GM21576 (cell line): Measurements from ENCODE around the gene SORT1.
"Not testable (repeated sequence)": the region's sequence is repeated elsewhere in the genome, so short reads cannot be mapped to it uniquely, and the experiment has no call there.

ENCODE experiments used
- ATAC-seq: cut with Tn5 transposase; IDR thresholded peaks from one replicate; pipeline ENCODE4 v1.9.1; 2021; ENCODE audit warnings: mild to moderate bottlenecking, moderate library complexity; ENCODE audit not compliant: unreplicated experiment

The SORT1 gene

DNA sequence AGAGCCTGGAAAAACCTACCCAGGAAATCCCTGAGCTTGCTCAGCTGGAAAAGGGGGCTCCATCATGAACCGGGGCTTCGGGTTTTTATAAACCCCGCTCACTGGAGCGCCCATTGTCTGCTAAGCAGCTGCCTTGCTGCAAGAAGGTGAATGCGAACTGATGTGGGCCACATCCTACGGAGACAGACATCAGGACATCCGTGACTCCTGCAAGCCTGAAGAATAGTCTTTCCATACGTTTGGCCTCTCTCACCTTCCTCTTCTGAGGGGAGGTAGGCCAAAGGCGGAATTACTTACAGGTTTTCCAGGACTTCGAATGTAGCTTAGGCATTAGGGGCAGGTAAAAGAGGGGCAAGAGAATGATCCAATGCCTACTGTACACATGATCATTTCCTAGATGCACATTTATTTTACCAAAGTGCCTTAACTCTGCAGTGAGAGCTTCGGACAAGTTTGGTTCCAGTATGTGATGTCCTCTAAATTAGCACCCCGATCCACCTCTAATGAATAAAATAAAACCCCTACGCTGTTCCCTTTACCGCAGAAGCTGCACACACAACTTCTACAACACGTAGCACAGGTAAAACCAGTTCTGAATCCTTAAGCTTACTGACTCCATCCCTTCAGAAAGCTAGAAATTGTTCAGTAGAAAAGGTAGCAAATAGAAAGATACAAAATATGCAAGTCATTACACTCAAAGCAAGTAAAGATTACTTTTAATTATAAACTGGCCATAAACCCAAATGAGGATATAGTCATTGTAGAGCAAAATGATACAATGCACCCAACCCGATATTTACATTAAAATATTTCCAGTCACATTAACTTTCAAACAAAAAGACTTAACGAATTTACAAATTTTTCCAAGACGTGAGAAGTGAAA is 866 bp upstream of the SORT1 start:
- ATAC-seq: no peak

DNA sequence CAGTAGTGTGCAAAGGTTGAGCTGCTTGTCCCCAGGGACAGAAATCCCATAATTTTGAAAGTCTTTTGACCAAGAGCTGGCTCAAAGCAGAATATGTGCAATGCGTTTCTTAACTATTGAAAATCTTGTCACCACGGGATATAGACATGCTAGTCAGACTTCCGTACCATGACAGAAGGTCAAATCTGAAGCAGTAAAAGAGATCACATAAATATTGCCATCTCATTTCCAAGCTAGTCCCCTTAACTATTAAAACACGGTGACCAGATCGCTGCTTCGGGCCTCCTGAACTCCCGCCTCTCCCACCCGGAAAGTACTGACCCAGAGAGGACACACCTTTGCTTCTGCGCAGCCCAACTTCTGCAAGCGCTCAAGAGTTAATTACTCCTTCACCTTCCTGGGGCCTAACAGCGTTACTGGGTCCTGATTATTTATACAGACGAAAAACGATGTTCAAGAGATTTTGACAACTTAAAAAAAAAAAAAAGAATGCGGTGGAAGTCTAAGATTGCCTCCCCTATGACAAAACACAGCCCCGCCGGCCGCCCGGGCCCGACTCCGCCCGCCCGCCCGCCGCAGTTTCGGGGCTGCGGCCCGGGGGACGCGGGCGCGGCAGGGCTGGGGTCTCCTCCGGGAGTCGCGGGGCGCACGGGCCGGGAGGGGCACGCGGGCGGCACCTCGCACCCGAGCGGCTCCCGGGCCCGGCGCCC is 692 bp downstream of the SORT1 start:
- no peak for ATAC-seq

DNA sequence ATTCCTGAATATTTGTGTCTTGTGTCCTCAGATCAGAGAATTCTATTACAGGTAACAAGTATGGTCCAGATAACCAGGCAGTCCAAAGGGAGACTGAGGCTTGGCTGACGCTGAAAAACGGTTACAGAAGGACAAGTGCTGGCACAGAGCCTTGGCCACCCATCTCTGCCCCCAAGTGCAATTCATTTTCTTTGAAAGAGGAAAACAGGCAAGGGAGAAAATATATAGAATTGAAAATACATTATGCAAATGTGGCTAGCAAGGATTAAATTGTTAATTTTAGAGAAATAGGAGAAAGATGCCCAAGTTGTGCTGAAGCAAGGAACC is 1.2 kb downstream of the SORT1 start:
- no peak for ATAC-seq

DNA sequence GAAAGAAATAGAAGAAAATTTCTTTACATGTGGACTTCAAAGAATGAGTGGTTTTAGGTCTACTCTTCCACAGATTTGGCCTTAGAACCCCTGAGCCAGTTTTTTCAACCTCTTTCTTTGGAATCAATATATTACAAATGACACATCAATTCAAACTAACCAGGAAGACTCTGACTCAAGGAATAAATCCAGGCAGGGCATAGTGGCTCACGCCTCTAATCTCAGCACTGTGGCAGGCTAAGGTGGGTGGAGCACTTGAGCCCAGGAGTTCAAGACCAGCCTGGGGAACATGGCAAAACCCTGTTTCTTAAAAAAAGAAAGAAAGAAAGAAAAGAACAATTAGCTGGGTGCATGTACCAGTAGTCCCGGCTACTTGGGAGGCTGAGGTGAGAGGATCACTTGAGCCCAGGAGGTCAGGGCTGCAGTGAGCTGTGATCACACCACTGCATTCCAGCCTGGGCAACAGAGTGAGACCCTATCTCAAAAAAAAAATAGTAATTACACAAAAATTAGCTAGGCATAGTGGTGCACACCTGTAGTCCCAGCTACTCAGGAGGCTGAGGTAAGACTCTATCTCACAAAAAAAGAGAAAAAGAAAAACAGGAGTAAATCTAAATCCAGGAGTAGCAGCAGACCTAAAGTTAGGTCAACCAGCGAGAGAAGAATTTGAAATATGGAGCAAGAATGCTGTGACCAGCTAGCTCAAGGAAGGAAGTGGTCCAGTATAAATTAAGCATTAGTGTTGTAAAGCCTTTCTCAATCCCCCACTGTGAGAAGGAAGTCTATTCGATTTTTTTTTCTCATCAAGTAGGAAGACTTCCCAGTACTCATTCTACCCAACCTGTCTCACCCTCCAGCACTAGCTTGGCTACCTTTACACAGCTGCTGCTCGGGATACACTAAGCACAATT is 1.9 kb downstream of the SORT1 start:
- ATAC-seq: no peak

DNA sequence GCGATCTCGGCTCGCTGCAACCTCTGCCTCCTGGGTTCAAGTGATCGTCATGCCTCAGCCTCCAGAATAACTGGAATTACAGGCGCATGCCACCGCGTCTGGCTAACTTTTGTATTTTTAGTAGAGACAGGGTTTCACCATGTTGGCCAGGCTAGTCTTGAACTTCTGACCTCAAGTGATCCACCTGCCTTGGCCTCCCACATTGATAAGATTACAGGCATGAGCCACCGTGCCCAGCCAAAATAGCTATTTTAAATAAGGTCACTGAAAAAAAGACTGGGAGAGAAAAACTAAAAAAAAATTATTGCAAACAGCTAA is 2.5 kb downstream of the SORT1 start:
- not testable (repeated sequence) for ATAC-seq

DNA sequence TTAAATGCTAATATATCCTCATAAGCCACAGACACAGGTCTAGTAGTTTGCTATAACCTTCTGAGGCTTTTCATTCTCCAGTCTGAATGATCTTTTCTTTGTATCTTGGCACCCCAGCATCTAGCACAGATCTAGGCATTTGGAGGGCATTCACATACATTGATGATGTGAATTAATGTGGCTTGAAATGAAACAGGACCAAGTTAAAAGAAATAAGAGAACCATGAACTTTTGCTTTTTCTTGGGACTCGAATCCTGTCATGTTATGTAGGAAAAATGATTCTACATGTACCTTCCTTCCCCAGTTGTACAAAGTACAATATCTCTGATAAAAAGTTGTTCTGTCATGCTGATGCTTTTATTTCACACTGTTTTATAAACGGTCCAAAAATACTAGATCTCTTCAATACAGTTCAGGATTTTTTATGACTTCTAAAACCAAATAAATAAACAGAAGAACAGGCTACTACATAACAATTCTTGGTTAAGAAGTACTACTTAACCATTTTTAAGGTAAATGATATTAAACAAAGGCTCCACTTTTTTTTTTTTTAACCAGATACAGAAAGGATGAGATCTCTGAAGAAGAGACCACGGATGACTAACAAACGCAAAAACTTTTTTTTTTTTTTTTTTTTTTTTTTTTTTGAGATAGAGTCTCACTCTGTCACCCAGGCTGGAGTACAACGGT is 3.0 kb downstream of the SORT1 start:
- ATAC-seq: no peak

DNA sequence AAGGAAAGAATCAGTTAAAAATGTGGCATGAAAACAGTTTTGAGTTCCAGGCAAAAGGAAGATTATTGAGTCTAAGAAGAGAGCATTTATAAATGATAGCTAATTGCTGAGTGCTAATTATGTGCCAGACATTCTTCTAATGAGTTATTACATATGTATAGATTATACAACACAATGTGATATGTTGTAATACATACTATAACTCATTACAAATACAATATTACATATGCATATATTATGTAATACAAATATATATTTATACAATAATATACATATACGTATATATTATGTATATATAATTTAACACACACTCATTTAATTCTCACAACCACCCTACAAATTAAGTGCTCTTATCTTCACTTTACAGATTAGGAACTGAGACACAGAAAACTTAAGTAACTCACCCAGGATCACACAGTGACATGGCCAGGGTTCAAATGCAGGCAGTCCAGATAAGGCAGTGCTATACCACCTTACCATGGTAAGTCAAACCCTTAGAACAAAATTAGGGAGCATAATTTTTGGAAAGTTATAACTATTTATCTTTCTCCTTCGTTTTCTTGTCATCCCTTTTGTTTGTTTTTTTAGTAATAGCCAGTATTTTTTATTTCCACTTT is 4.0 kb downstream of the SORT1 start:
- ATAC-seq: no peak

DNA sequence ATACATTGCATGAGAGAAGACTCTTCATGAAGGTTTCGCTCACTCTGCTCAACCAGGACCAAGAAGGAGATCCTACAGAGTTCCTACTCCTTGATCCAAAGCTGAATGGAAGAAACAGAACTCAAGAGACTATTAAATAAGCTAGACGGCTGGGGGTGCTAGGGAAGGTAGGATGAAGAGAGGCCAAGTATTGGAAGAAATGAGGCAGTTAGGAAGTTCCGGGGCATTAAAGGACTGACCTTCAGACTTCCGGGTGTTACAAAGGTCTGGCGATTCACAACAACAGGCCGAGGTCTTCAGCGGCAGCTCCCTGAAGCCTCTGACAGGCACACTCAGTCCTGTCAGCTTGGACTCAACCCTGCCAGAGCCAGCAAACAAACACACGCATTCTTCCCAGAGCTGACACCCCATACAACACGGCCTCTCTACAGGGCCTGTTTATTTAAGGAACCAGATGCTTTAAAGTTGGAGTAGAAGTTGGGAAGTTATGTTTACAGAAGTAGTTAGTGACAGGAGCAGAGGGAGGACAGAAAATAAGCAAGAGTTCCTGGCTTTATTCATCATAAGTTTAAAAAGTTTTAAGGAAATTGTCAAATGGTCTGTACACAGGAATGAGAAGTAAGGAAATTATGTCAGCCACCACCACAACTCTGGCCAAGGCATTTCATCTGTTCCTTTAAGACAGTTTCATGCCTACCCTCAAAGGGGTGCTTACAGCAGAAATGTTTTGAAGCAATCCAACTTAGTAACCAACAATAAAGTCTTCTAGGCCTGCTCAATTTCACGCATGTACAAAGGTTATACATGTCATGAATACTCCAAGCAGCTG is 4.7 kb downstream of the SORT1 start:
- no peak for ATAC-seq

DNA sequence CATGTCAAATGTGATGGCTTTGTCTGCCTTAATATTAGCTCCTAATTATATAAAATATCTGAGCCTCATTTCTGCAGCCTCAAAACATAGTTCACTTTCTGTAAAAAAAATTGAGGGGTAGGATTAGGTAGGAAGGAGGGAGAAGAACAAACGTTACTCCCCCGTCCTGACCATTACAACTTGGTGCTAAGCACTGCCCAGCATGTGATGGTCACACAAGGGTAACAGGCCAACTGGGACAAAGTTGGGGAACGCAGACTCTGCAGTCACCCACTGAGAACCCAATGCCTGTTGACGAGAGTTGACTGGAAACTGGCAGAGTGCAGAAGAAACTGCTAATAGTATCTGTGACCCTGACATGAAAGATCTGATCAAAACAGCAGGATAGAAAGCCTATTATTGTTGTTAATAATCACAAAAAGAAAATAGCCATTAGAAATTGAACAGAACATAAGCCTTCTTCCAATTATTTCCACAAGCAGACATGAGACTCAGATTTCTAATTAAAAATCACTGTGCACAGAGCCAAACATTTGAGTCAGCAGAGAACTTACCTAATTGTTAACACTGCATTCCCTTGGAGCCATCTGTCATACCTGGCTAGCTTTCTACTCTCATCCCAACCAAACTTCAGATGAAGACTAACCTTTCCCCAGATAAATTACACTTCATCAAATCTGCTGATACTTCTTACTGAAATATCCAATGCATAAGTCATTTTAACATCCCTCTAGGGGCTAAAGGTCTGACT is 5.5 kb downstream of the SORT1 start:
- ATAC-seq: peak; percentile 16

DNA sequence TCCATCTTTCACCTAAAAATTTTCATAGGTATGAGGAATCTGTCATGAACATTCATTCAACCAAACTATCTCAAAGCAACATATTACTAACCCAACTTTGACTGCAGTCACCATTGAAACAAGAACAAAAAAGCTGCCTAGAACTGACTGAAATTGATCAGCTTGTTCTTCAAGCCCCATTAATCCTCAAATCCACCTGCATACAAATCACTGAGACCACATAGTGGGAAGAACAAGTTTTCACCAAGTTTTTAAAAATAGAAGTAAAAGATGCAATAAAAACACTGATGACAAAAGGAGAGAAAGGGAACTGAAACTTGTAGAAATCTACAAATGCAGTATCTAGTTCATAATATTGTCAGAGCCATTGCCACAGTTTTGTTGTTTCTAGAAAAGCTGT is 6.1 kb downstream of the SORT1 start:
- ATAC-seq: peak; percentile 82

DNA sequence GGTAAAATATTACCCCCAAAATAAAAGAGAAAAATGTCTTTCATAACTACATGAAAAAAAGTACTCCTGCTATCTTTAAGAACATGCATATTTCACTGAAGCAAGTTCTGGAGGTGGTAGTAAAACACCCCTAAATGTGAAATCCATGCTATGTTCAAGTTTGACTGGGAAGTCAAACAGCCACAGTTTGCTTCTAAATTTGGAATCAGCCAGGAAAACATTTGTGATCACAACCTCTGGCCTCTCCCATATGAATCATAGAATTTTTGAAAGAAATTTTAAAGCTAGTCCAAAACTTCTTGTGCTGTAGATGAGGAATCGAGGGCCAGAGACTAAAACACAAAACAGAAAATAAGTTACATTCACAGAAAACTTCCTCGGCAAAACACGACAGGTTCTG is 6.6 kb downstream of the SORT1 start:
- ATAC-seq: no peak

DNA sequence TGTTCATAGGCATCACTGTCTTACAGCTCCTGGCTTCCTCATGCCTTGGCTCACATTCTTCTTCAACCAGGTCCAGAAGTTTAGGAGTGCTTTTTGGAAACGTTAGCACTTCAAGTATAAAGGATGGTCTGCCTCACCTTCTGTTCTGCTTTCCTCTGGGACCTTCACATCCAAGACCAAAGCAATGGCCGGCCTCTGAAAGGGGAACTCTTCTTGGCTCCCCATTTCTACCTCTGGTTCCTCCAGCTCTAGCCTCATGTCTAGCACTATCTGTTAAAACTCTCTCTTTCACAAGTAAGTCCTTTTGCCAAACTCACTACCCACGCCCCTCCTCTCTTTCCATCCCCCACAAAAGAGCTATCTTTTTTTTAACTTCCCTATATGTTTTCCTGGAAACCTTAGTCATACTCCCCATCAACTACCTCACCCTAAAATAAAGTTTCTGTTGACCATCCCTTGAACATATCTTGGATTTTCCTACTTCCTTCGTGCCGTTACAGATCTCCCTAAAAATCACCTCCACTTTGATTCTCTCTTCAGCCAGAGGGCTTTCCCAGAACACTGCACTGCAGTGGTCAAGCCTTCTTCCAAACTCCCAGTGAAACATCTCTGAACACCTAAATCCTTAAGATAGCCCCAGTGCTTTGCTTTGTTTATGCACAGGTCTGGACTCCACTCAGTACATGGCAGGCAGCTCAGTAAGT is 7.9 kb downstream of the SORT1 start:
- no peak for ATAC-seq

DNA sequence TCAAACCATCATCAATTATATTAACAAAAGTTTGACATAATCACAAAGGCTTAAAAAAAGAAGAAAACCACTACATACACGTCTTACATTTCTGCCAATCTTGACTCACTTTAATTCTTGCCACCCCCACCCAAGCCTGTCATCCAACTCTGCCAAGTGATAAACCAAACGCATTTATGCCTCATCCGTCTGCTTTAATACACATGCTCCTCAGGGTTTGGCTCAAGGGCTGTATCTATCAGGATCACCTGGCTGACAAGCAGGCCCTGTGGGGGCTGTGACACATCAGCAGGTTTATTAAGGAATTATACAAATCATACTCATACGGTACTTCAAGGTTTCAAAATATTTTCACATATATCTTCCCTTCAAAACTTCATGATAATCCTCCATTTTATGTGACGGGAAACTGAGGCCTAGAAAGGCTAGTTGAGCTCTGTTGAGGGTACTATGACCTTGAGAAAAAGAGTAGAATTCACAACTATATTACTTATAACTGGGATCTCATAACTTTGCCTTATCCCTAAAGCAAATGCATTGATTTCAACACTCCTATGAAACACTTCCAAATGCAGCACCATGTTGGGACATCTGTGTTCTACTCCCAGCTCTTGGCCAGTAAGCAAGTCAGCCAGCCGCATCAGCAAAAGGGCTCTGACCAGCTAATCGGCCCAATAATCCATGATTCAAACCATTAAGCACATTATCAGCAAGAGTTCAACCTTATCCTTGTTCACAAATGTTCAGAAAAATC is 8.7 kb downstream of the SORT1 start:
- no peak for ATAC-seq

DNA sequence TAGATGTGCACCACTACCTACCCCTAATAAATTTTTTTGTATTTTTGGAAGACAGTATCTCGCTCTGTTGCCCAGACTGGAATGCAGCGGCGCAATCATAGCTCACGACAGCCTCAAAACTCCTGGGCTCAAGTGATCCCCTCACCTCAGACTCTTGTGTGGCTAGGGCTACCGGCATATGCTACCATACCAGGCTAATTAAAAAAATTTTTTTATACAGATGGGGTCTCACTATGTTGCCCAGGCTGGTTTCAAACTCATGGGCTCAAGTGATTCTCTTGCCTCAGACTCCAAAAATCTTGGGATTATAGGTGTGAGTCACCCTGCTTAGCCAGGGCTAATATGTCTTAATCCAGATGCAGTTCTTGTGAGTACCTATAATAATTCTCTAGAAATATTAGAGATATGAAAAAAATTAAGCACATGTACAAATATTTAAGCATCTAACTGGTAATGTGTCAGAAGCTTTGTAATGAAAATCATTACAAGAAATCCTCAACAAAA is 9.5 kb downstream of the SORT1 start:
- no peak for ATAC-seq

DNA sequence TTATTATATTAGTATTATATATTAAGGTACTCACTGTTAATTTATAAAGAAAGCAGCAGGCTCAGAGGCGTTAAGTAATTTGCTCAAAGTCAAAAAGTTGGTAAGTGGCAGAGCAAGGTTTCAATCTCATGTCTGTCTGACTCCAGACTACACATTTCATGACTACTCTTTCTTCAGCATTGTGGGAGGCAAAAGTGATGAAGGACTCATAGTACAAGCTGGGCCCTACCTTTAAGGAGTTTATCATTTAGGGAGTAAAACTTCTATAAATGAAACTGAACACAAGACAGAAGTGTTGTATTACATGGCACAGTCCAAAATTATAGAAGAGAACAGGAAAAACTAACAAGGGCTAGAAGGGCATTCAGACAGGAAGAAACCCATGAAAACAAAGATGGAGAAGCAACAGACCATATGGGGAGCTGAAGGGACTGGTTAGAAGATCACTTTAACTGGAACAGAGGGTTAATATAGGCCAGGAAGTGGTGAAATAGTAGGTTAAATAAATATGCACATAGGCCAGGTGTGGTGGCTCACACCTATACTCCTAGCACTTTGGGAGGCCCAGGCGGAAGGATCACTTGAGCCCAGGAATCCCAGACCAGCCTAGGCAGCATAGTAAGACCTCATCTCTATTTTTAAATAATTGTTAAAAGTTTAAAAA is 11.5 kb downstream of the SORT1 start:
- ATAC-seq: no peak

DNA sequence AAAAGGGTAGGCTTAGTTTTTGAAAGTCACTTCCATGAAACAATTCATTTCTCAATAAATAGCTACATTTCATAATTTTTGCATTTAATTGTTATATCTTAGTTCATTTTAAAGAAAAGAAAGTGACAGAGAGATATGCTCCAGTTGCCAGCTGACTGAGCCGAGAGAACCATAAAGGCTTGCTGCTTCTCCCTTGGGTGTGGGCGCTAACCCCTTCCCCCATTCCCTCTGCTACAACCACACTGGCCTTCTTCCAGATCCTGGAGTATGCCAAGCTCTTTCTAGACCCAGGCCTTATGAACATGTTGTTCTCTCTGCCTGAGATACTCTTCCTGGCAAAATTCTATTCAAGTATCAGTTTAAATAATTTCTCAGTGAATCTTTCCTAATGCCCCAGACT is 12.3 kb downstream of the SORT1 start:
- ATAC-seq: no peak

DNA sequence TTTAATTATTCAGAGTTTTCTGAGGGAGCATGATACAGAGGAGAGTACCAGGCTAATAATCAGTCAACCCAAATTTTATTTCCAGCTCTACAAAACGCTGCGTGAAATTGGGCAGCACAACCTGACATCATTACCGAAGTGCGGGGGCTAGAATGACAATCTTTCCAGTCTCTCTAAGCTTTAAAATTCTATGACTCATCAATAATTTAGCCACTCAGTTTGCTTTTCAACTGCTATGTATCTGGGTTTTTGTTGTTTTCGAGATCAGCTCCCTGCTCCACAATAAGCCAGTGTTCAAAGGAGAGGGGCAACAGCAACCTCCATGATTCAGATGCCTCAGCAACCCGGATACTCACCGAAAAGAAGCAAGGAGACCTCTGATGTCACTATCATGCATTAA is 13.9 kb downstream of the SORT1 start:
- ATAC-seq: no peak
